ENCODE results near the gene MS4A1. TPM values are rescaled to one million over a fixed set of nuclear protein-coding genes. Genes with fewer than 3 reads are reported as not detected.

The MS4A1 gene
- total RNA-seq, 4 donors from 2014 or later, result 0.17 to 2.4 (median 0.33) TPM; not detected in 1

DNA sequence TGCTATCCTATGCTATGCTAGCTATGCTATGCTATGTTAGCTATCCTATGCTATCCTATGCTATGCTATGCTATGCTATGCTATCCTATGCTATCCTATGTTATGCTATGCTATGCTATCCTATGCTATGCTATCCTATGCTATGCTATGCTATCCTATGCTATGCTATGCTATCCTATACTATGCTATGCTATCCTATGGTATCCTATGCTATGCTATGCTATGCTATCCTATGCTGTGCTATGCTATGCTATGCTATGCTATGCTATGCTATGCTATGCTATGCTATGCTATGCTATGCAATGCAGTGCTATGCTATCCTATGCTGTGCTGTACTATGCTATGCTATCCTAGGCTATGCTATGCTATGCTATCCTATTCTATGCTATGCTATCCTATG lies 8.6 kb upstream of the MS4A1 start:
- TF ChIP-seq, protein P1, sequence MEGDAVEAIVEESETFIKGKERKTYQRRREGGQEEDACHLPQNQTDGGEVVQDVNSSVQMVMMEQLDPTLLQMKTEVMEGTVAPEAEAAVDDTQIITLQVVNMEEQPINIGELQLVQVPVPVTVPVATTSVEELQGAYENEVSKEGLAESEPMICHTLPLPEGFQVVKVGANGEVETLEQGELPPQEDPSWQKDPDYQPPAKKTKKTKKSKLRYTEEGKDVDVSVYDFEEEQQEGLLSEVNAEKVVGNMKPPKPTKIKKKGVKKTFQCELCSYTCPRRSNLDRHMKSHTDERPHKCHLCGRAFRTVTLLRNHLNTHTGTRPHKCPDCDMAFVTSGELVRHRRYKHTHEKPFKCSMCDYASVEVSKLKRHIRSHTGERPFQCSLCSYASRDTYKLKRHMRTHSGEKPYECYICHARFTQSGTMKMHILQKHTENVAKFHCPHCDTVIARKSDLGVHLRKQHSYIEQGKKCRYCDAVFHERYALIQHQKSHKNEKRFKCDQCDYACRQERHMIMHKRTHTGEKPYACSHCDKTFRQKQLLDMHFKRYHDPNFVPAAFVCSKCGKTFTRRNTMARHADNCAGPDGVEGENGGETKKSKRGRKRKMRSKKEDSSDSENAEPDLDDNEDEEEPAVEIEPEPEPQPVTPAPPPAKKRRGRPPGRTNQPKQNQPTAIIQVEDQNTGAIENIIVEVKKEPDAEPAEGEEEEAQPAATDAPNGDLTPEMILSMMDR (IDR thresholded peaks at IDR 0.05; ENCODE audit: low read depth), result no peak

DNA sequence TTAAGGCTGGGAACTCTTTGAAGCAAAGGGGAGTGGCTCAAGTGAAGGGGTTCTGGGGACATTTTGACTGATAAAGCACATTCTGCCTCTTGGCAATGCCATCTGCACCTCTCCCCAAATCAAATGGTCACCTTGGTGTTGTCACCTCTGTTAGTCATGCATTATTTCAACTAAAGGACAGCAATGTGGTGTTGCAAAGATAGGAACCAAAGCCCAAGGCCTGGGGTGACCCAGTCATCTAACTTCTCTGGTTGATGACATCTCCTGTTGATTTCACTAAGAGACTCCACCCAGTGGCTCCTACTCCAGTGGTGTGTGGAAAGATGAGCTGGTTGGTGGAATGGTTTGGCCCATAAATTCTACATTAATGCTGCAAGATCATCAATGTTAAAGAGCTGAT lies 7.8 kb upstream of the MS4A1 start:
- TF ChIP-seq, protein P1 (IDR thresholded peaks at IDR 0.05; ENCODE audit: low read depth), result no peak

DNA sequence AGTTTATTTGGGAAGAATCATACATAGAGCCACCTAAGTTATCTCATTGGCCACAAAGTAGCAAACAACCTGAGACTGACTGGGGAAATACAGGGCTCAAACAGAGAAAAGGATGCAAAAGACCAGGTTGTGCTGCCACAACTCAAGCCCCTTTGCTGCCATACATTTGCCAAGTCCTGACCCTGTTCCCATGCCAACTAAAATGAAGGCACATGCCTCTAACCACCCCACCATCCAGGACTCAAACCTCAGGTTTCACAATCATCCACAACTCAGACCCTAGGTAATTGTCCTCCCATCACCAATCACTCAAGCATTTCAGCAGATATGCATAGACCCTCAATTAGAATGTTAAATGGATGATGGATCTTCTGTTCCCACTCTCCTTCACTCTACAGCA lies 1.4 kb upstream of the MS4A1 start:
- TF ChIP-seq, protein P1 (IDR thresholded peaks at IDR 0.05; ENCODE audit: low read depth), result no peak

DNA sequence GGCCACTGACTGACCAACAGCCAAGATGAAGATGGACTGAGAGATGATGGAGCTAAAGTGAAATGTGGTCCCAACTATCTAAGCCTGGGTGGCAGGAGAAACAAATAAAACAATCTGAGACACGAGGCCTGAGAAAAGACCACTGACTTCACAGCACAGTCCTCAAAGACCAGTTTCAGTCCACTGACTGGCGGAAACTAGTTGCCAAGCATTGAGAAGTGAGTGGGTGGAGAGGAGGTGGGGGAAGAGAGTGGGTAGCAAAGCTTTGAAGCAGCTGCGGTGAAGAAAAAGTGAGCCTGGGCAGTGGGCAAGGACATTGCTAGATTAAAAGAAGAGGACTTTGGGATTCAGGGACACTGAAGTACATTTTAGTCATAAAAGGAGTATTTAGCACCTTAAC lies 1.9 kb downstream of the MS4A1 start:
- TF ChIP-seq, protein P1 (IDR thresholded peaks at IDR 0.05; ENCODE audit: low read depth), result no peak

DNA sequence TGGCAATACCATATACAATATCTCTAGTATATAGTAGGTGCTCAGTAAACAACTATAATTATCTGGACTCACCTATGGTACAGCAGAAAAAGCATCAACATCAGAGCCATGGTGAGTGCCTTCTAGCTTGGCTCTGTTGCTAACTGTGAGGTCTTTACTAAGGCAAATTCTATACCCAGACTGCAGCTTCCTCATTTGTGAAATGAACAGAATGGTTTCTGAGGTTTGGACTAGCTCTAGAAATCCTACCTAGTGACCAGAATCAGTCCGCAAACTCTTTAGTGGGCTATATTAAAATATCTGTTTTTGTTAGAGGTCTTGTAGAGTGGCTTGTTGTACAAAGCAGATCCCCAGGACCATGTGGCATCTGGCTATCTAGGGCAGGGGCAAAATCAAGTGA lies 3.7 kb downstream of the MS4A1 start:
- TF ChIP-seq, protein P1 (IDR thresholded peaks at IDR 0.05; ENCODE audit: low read depth), result no peak

DNA sequence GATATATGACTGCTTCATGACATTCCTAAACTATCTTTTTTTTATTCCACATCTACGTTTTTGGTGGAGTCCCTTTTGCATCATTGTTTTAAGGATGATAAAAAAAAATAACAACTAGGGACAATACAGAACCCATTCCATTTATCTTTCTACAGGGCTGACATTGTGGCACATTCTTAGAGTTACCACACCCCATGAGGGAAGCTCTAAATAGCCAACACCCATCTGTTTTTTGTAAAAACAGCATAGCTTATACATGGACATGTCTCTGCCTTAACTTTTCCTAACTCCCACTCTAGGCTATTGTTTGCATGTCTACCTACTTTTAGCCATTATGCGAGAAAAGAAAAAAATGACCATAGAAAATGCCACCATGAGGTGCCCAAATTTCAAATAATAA lies 13.2 kb downstream of the MS4A1 start:
- TF ChIP-seq, protein P1 (IDR thresholded peaks at IDR 0.05; ENCODE audit: low read depth), result no peak

DNA sequence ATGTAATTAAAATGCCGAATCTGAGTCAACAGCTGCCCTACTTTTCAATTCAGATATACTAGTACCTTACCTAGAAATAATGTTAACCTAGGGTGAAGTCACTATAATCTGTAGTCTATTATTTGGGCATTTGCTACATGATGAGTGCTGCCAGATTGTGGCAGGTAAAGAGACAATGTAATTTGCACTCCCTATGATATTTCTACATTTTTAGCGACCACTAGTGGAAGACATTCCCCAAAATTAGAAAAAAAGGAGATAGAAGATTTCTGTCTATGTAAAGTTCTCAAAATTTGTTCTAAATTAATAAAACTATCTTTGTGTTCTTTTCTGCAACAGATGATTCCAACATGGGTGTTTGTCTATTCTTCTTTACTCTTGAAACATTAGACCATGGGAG lies 14.1 kb downstream of the MS4A1 start:
- TF ChIP-seq, protein P1 (IDR thresholded peaks at IDR 0.05; ENCODE audit: low read depth), result no peak

Data from subcutaneous adipose tissue (tissue), 4 donors.